ENCODE results near the gene CR1.
"Not testable (repeated sequence)": the region's sequence is repeated elsewhere in the genome, so short reads cannot be mapped to it uniquely, and the experiment has no call there.

CR1 gene

GRCh38 chr1:207676153-207676552 is 180.2 kb downstream of the CR1 start:
- no peak for DNase-seq (ENCODE audit: low read depth)

- DNase-seq (ENCODE audit: low read depth): not testable (repeated sequence)
Observed at GRCh38 chr1:207680590-207681388, 184.8 kb downstream of the CR1 start.

GRCh38 chr1:207682872-207683434 is 187.0 kb downstream of the CR1 start:
- not testable (repeated sequence) for DNase-seq (ENCODE audit: low read depth)

GRCh38 chr1:207690551-207690950 is 194.6 kb downstream of the CR1 start:
- not testable (repeated sequence) for DNase-seq (ENCODE audit: low read depth)

GRCh38 chr1:207691010-207691409 is 195.1 kb downstream of the CR1 start:
- DNase-seq (ENCODE audit: low read depth): no peak
